Measurements from ENCODE around the gene RIMBP2.

Gene RIMBP2

DNA sequence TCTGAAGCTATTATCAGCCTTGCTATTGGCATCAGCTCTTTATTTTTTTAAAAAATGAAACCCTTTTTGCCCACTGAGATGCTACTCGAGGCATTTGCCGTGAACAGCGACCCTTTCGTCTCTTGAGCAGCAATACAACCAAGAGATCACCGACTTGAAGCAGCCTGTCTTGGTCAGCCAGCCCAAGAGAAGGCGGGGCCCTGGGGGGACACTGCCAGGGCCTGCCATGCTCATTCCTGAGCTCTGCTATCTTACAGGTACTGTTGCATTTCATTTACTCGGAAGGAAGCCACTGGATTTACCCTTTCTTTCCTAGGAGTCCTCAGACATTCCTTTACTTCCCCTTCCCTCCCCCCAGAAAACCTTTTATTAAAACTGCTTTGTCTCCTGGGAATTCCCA lies 361.7 kb downstream of the RIMBP2 start:
- H3K36me3 ChIP-seq (ENCODE audit: control insufficient read depth in 4 of 4, insufficient read depth in 4 of 4, low read length in 3 of 4) = no peaks in the 10 kb centered on the region
- ChIA-PET POLR2A (no interaction called here), CTCF (no interaction called here)
- no peaks in the 10 kb centered on the region for H3K4me1 ChIP-seq (ENCODE audit: control extremely low read depth in 1 of 4, control insufficient read depth in 4 of 4, insufficient read depth in 4 of 4, low read length in 3 of 4)
- H3K27me3 ChIP-seq (replicated peaks in 2 of 5; ENCODE audit: control insufficient read depth in 4 of 5, insufficient read depth in 5 of 5, low read length in 4 of 5) = peaks cover 3 to 74% (median 15%) of the 10 kb centered on the region in 5 experiments
- H3K4me3 ChIP-seq (ENCODE audit: control insufficient read depth in 1 of 7, extremely low read depth in 1 of 7, insufficient read depth in 4 of 7, low read depth in 2 of 7, low read length in 6 of 7) = no peak overlapping the region
- H3K9me3 ChIP-seq (ENCODE audit: control extremely low read depth in 1 of 5, control insufficient read depth in 4 of 5, insufficient read depth in 2 of 5, low read depth in 1 of 5, low read length in 4 of 5) = no peaks in the 10 kb centered on the region
- no peak for DNase-seq
- no peak overlapping the region for H3K27ac ChIP-seq (ENCODE audit: insufficient read depth in 1 of 2, low read depth in 1 of 2, low read length in 2 of 2, poor library complexity in 1 of 2, severe bottlenecking in 2 of 2)
- 68% methylated on average over 7 of the region's 7 CpGs for WGBS (ENCODE audit: insufficient coverage)

DNA sequence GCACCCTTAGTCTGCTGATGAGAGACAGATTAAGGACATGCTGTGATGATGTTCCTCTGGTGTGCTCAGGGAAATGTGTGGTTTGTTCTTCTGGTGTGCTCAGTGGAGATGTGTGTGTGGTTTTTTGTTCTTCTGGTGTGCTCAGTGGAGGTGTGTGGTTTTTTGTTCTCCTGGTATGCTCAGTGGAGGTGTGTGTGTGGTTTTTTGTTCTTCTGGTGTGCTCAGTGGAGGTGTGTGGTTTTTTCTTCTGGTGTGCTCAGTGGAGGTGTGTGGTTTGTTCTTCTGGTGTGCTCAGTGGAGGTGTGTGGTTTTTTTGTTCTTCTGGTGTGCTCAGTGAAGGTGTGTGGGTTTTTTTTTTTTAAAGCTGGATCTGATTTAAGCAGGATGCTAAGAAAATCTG lies 363.0 kb downstream of the RIMBP2 start:
- H3K36me3 ChIP-seq (ENCODE audit: control insufficient read depth in 4 of 4, insufficient read depth in 4 of 4, low read length in 3 of 4) = no peaks in the 10 kb centered on the region
- CTCF ChIA-PET = no interaction called here

DNA sequence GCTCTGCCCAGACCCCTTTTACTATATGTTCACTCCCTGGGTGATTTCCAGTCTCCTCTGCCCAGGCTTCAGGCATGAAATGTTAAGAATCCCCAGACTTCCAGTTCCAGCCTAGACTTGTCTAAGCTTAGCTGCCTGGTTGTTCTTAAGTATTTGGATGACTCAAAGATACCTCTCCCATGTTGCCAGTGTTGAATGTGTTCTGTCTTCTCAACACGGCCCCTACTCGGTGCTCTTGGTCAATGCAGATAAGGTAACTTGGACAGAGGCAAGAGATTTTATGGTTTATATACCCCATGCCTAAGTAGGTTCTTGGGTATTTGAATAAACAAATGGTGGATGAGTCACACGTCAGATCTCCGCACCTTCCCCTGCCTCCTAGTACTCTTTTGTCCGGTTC lies 364.8 kb downstream of the RIMBP2 start:
- POLR2A ChIA-PET = no interaction called here
- H3K9me3 ChIP-seq (ENCODE audit: control extremely low read depth in 1 of 5, control insufficient read depth in 4 of 5, insufficient read depth in 2 of 5, low read depth in 1 of 5, low read length in 4 of 5) = no peaks in the 10 kb centered on the region
- H3K4me1 ChIP-seq (ENCODE audit: control extremely low read depth in 1 of 4, control insufficient read depth in 4 of 4, insufficient read depth in 4 of 4, low read length in 3 of 4) = no peaks in the 10 kb centered on the region
- H3K27me3 ChIP-seq (replicated peaks in 2 of 5; ENCODE audit: control insufficient read depth in 4 of 5, insufficient read depth in 5 of 5, low read length in 4 of 5) = peaks cover under 1 to 52% (median 6%) of the 10 kb centered on the region in 5 experiments
- no peak for DNase-seq
- no peak overlapping the region for H3K4me3 ChIP-seq (ENCODE audit: control insufficient read depth in 1 of 7, extremely low read depth in 1 of 7, insufficient read depth in 4 of 7, low read depth in 2 of 7, low read length in 6 of 7)
- no peak overlapping the region for H3K27ac ChIP-seq (ENCODE audit: insufficient read depth in 1 of 2, low read depth in 1 of 2, low read length in 2 of 2, poor library complexity in 1 of 2, severe bottlenecking in 2 of 2)
- H3K36me3 ChIP-seq (ENCODE audit: control insufficient read depth in 4 of 4, insufficient read depth in 4 of 4, low read length in 3 of 4) = no peaks in the 10 kb centered on the region
- CTCF ChIA-PET = no interaction called here
- 100% methylated on average over 2 of the region's 5 CpGs for WGBS (ENCODE audit: insufficient coverage)

More for the DNA sequence above, 363.0 kb downstream of the RIMBP2 start:
- Histone ChIP-seq H3K4me1 (ENCODE audit: control extremely low read depth in 1 of 4, control insufficient read depth in 4 of 4, insufficient read depth in 4 of 4, low read length in 3 of 4) (no peaks in the 10 kb centered on the region), H3K27ac (ENCODE audit: insufficient read depth in 1 of 2, low read depth in 1 of 2, low read length in 2 of 2, poor library complexity in 1 of 2, severe bottlenecking in 2 of 2) (no peak overlapping the region), H3K4me3 (ENCODE audit: control insufficient read depth in 1 of 7, extremely low read depth in 1 of 7, insufficient read depth in 4 of 7, low read depth in 2 of 7, low read length in 6 of 7) (no peak overlapping the region), H3K27me3 (replicated peaks in 2 of 5; ENCODE audit: control insufficient read depth in 4 of 5, insufficient read depth in 5 of 5, low read length in 4 of 5) (peaks cover 3 to 65% (median 9%) of the 10 kb centered on the region in 5 experiments), H3K9me3 (ENCODE audit: control extremely low read depth in 1 of 5, control insufficient read depth in 4 of 5, insufficient read depth in 2 of 5, low read depth in 1 of 5, low read length in 4 of 5) (no peaks in the 10 kb centered on the region)
- no peak for DNase-seq
- POLR2A ChIA-PET = no interaction called here

DNA sequence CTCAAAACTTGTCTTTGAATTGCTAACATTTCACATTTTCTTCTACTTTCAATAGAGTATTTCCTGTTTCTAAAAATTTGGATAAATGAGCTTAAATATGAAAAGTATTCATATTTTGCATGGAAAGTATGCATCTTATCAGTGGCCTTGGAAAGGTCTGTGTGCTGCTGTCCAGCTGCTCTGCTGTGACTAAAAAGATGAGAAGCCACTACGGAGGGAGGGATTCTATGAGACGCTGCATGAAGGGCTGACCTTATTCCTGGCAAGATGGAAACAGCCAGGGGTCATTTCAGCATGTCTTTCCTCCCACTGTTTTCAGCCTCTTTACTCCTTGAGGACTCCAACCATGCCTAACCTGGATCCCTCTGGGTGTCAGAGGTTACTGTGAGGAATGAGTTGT lies 365.4 kb downstream of the RIMBP2 start:
- POLR2A ChIA-PET = no interaction called here

DNA sequence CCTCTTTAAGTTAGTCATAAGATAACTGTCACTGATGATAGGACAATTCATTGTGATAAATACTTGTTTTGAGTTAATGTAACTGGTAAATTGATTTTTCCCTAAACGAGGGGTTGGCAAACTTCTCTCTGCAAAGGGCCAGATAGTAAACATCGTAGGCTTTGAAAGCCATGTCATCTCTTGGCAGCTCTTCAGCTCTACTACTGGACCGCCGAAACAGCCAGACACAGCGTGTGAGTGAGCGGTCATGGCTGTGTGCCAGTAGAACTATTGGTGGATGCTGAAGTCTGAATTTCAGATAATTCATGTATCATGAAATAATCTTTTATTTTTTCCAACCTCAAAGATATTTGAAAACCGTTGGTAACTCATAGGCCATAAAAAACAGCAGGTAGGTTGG lies 368.5 kb downstream of the RIMBP2 start:
- DNase-seq = no peak
- Histone ChIP-seq H3K36me3 (ENCODE audit: control insufficient read depth in 4 of 4, insufficient read depth in 4 of 4, low read length in 3 of 4) (no peaks in the 10 kb centered on the region), H3K27me3 (replicated peaks in 2 of 5; ENCODE audit: control insufficient read depth in 4 of 5, insufficient read depth in 5 of 5, low read length in 4 of 5) (peaks cover 4 to 32% (median 8%) of the 10 kb centered on the region in 5 experiments), H3K9me3 (ENCODE audit: control extremely low read depth in 1 of 5, control insufficient read depth in 4 of 5, insufficient read depth in 2 of 5, low read depth in 1 of 5, low read length in 4 of 5) (no peaks in the 10 kb centered on the region), H3K4me1 (ENCODE audit: control extremely low read depth in 1 of 4, control insufficient read depth in 4 of 4, insufficient read depth in 4 of 4, low read length in 3 of 4) (no peaks in the 10 kb centered on the region), H3K4me3 (ENCODE audit: control insufficient read depth in 1 of 7, extremely low read depth in 1 of 7, insufficient read depth in 4 of 7, low read depth in 2 of 7, low read length in 6 of 7) (no peak overlapping the region), H3K27ac (ENCODE audit: insufficient read depth in 1 of 2, low read depth in 1 of 2, low read length in 2 of 2, poor library complexity in 1 of 2, severe bottlenecking in 2 of 2) (no peak overlapping the region)
- ChIA-PET POLR2A (no interaction called here), CTCF (no interaction called here)
- WGBS (ENCODE audit: insufficient coverage) = 74% methylated on average over 3 of the region's 7 CpGs

More for the DNA sequence above, 365.4 kb downstream of the RIMBP2 start:
- Histone ChIP-seq H3K27ac (ENCODE audit: insufficient read depth in 1 of 2, low read depth in 1 of 2, low read length in 2 of 2, poor library complexity in 1 of 2, severe bottlenecking in 2 of 2) (no peak overlapping the region), H3K4me3 (ENCODE audit: control insufficient read depth in 1 of 7, extremely low read depth in 1 of 7, insufficient read depth in 4 of 7, low read depth in 2 of 7, low read length in 6 of 7) (no peak overlapping the region), H3K9me3 (ENCODE audit: control extremely low read depth in 1 of 5, control insufficient read depth in 4 of 5, insufficient read depth in 2 of 5, low read depth in 1 of 5, low read length in 4 of 5) (no peaks in the 10 kb centered on the region), H3K4me1 (ENCODE audit: control extremely low read depth in 1 of 4, control insufficient read depth in 4 of 4, insufficient read depth in 4 of 4, low read length in 3 of 4) (no peaks in the 10 kb centered on the region), H3K27me3 (replicated peaks in 2 of 5; ENCODE audit: control insufficient read depth in 4 of 5, insufficient read depth in 5 of 5, low read length in 4 of 5) (peaks cover 0 to 47% (median 6%) of the 10 kb centered on the region in 5 experiments), H3K36me3 (ENCODE audit: control insufficient read depth in 4 of 4, insufficient read depth in 4 of 4, low read length in 3 of 4) (no peaks in the 10 kb centered on the region)
- DNase-seq = no peak
- CTCF ChIA-PET = interaction anchor here (0.8 kb wide), 1 partner anchor 8 kb away, joined by 3 read pairs; no protein-coding TSS in a partner anchor
- 94% methylated on average over 2 of the region's 2 CpGs for WGBS (ENCODE audit: insufficient coverage)
